Measurements from ENCODE around the gene DENND1A. TPM values are rescaled to one million over a fixed set of nuclear protein-coding genes. Genes with fewer than 3 reads are reported as not detected.

DENND1A gene
- total RNA-seq, 1 donor from 2014 or later = 12.7 TPM

- Histone ChIP-seq H2AFZ (ENCODE audit: low read depth, low read length) (no peak overlapping the region), H3K4me2 (ENCODE audit: low read length) (no peak overlapping the region), H4K20me1 (ENCODE audit: insufficient read depth, low read length) (no peaks in the 10 kb centered on the region), H3K4me1 (ENCODE audit: insufficient read depth, low read length) (no peaks in the 10 kb centered on the region), H3K27ac (ENCODE audit: low read depth, low read length) (no peak overlapping the region), H3K4me3 (ENCODE audit: insufficient read depth, low read depth, low read length) (no peak overlapping the region), H3K27me3 (ENCODE audit: insufficient read depth, low read length) (no peaks in the 10 kb centered on the region), H3K36me3 (ENCODE audit: insufficient read depth, low read length) (no peaks in the 10 kb centered on the region), H3K9ac (ENCODE audit: low read length) (no peak overlapping the region), H3K79me2 (ENCODE audit: insufficient read depth, low read length) (no peaks in the 10 kb centered on the region), H3K9me3 (ENCODE audit: insufficient read depth, low read depth, low read length) (no peaks in the 10 kb centered on the region)
- Mint-ChIP-seq H3K27ac (ENCODE audit: unreplicated experiment) (no peak overlapping the region), H3K27me3 (ENCODE audit: low read depth, unreplicated experiment) (peaks cover 11% of the 10 kb centered on the region), H3K4me1 (ENCODE audit: low read depth, unreplicated experiment) (no peaks in the 10 kb centered on the region), H3K4me3 (ENCODE audit: unreplicated experiment) (no peak overlapping the region), H3K36me3 (ENCODE audit: low read depth, unreplicated experiment) (peaks cover 6% of the 10 kb centered on the region), H3K9me3 (ENCODE audit: unreplicated experiment) (no peaks in the 10 kb centered on the region)
- TF ChIP-seq EZH2 (IDR thresholded peaks at IDR 0.05; ENCODE audit: insufficient read depth, low read length) = no peak
- TF ChIP-seq CTCF (IDR thresholded peaks at IDR 0.05; ENCODE audit: insufficient read depth, low read depth, low read length) = no peak
- FAIRE-seq (no peak), DNase-seq (ENCODE audit: low read depth) (no peak)
Measured at GRCh38 chr9:123599781-123600180, 330.1 kb downstream of the DENND1A start.

GRCh38 chr9:123597876-123598556 is 331.9 kb downstream of the DENND1A start:
- TF ChIP-seq CTCF (IDR thresholded peaks at IDR 0.05; ENCODE audit: insufficient read depth, low read depth, low read length) (no peak), EZH2 (IDR thresholded peaks at IDR 0.05; ENCODE audit: insufficient read depth, low read length) (no peak)
- peaks cover 3% of the 10 kb centered on the region for H3K36me3 Mint-ChIP-seq (ENCODE audit: low read depth, unreplicated experiment)
- H3K4me1 Mint-ChIP-seq (ENCODE audit: low read depth, unreplicated experiment) = no peaks in the 10 kb centered on the region
- Histone ChIP-seq H3K9ac (ENCODE audit: low read length) (no peak overlapping the region), H2AFZ (ENCODE audit: low read depth, low read length) (no peak overlapping the region), H3K4me3 (ENCODE audit: insufficient read depth, low read depth, low read length) (no peak overlapping the region), H3K79me2 (ENCODE audit: insufficient read depth, low read length) (no peaks in the 10 kb centered on the region), H3K27me3 (ENCODE audit: insufficient read depth, low read length) (no peaks in the 10 kb centered on the region), H3K36me3 (ENCODE audit: insufficient read depth, low read length) (no peaks in the 10 kb centered on the region), H3K4me1 (ENCODE audit: insufficient read depth, low read length) (no peaks in the 10 kb centered on the region), H3K4me2 (ENCODE audit: low read length) (no peak overlapping the region), H4K20me1 (ENCODE audit: insufficient read depth, low read length) (no peaks in the 10 kb centered on the region), H3K9me3 (ENCODE audit: insufficient read depth, low read depth, low read length) (no peaks in the 10 kb centered on the region), H3K27ac (ENCODE audit: low read depth, low read length) (no peak overlapping the region)
- FAIRE-seq (no peak), DNase-seq (ENCODE audit: low read depth) (no peak)
- no peak overlapping the region for H3K4me3 Mint-ChIP-seq (ENCODE audit: unreplicated experiment)
- H3K27ac Mint-ChIP-seq (ENCODE audit: unreplicated experiment) = no peak overlapping the region
- no peaks in the 10 kb centered on the region for H3K9me3 Mint-ChIP-seq (ENCODE audit: unreplicated experiment)
- peaks cover 5% of the 10 kb centered on the region for H3K27me3 Mint-ChIP-seq (ENCODE audit: low read depth, unreplicated experiment)

GRCh38 chr9:123597048-123597447 is 332.9 kb downstream of the DENND1A start:
- no peak for DNase-seq (ENCODE audit: low read depth)
- Histone ChIP-seq H3K4me1 (ENCODE audit: insufficient read depth, low read length) (no peaks in the 10 kb centered on the region), H3K27me3 (ENCODE audit: insufficient read depth, low read length) (no peaks in the 10 kb centered on the region), H2AFZ (ENCODE audit: low read depth, low read length) (no peak overlapping the region), H3K36me3 (ENCODE audit: insufficient read depth, low read length) (no peaks in the 10 kb centered on the region), H3K79me2 (ENCODE audit: insufficient read depth, low read length) (no peaks in the 10 kb centered on the region), H3K9ac (ENCODE audit: low read length) (no peak overlapping the region), H3K27ac (ENCODE audit: low read depth, low read length) (no peak overlapping the region), H3K4me2 (ENCODE audit: low read length) (no peak overlapping the region), H4K20me1 (ENCODE audit: insufficient read depth, low read length) (no peaks in the 10 kb centered on the region), H3K4me3 (ENCODE audit: insufficient read depth, low read depth, low read length) (no peak overlapping the region), H3K9me3 (ENCODE audit: insufficient read depth, low read depth, low read length) (no peaks in the 10 kb centered on the region)
- Mint-ChIP-seq H3K27ac (ENCODE audit: unreplicated experiment) (no peak overlapping the region), H3K27me3 (ENCODE audit: low read depth, unreplicated experiment) (peaks cover 5% of the 10 kb centered on the region), H3K4me1 (ENCODE audit: low read depth, unreplicated experiment) (no peaks in the 10 kb centered on the region), H3K9me3 (ENCODE audit: unreplicated experiment) (no peaks in the 10 kb centered on the region), H3K4me3 (ENCODE audit: unreplicated experiment) (no peak overlapping the region), H3K36me3 (ENCODE audit: low read depth, unreplicated experiment) (peaks cover 3% of the 10 kb centered on the region)
- FAIRE-seq = no peak
- TF ChIP-seq CTCF (IDR thresholded peaks at IDR 0.05; ENCODE audit: insufficient read depth, low read depth, low read length) (no peak), EZH2 (IDR thresholded peaks at IDR 0.05; ENCODE audit: insufficient read depth, low read length) (no peak)

All from astrocyte (in vitro differentiated cells and primary cell).